Keratinocyte (primary cell): ENCODE results near the gene NR1I3. TPM values are rescaled to one million over a fixed set of nuclear protein-coding genes. Genes with fewer than 3 reads are reported as not detected.
A peak's percentile ranks its signal among the peaks of the same experiment; 100 is the strongest.

Source experiments
- DNase-seq: peaks from one replicate; pipeline ENCODE4 v3.0.0-alpha.2; 2011; ENCODE audit warnings: low read depth, missing footprints, low spot score
- FAIRE-seq: peaks from 2 replicates; lab custom pipeline; 2011; peaks lifted over from hg19 to GRCh38; lab: Jason Lieb, UNC
- H2AFZ ChIP-seq: 2 replicates; pipeline ENCODE4 v1.6.0; 2012; ENCODE audit warnings: low read length, control low read depth, inconsistent platforms; ENCODE audit not compliant: control insufficient read depth
- H3K27ac ChIP-seq: 2 replicates; pipeline ENCODE4 v1.5.1; 2011; ENCODE audit warnings: low read length; ENCODE audit not compliant: control insufficient read depth, insufficient read depth
- H3K27me3 ChIP-seq: 3 replicates; pipeline ENCODE4 v1.6.0; 2011; ENCODE audit warnings: low read length; ENCODE audit not compliant: control insufficient read depth, insufficient read depth; ENCODE audit errors: extremely low read depth
- H3K36me3 ChIP-seq, 2 experiments: 2 replicates in 1 of 2; 3 replicates in 1 of 2; pipeline ENCODE4 v1.5.1; 2011; ENCODE audit warnings: low read length in 2 of 2, mild to moderate bottlenecking in 1 of 2; ENCODE audit not compliant: control insufficient read depth in 2 of 2, insufficient read depth in 2 of 2; ENCODE audit errors: extremely low read depth in 1 of 2
- H3K4me1 ChIP-seq: 3 replicates; pipeline ENCODE4 v1.5.1; 2011; ENCODE audit warnings: low read length; ENCODE audit not compliant: control insufficient read depth, insufficient read depth; ENCODE audit errors: extremely low read depth
- H3K4me2 ChIP-seq: 3 replicates; pipeline ENCODE4 v1.6.0; 2011; ENCODE audit warnings: low read depth, low read length; ENCODE audit not compliant: control insufficient read depth, insufficient read depth; ENCODE audit errors: extremely low read depth
- H3K4me3 ChIP-seq, 3 experiments: fragments of 200-600 bp in 1 of 3; sonication (generic) in 1 of 3; 2 replicates in 2 of 3; 3 replicates in 1 of 3; pipeline ENCODE4 v1.5.1; 2011 to 2016; ENCODE audit warnings: low read length in 3 of 3, mild to moderate bottlenecking in 3 of 3, control low read depth in 2 of 3, inconsistent platforms in 1 of 3, low read depth in 1 of 3, mixed read lengths in 1 of 3, mixed run types in 1 of 3, moderate library complexity in 1 of 3; ENCODE audit not compliant: control insufficient read depth in 2 of 3, insufficient read depth in 2 of 3; ENCODE audit errors: extremely low read depth in 1 of 3
- H3K79me2 ChIP-seq: 2 replicates; pipeline ENCODE4 v1.6.0; 2012; ENCODE audit warnings: low read length; ENCODE audit not compliant: control insufficient read depth, insufficient read depth
- H3K9ac ChIP-seq: 3 replicates; pipeline ENCODE4 v1.6.0; 2011; ENCODE audit warnings: low read length; ENCODE audit not compliant: control insufficient read depth, insufficient read depth; ENCODE audit errors: extremely low read depth
- H3K9me1 ChIP-seq: 3 replicates; pipeline ENCODE4 v1.6.0; 2011; ENCODE audit warnings: low read length; ENCODE audit not compliant: control insufficient read depth, insufficient read depth; ENCODE audit errors: extremely low read depth
- H3K9me3 ChIP-seq: 2 replicates; pipeline ENCODE4 v1.5.1; 2012; ENCODE audit warnings: low read depth, low read length; ENCODE audit not compliant: control insufficient read depth
- H4K20me1 ChIP-seq: 3 replicates; pipeline ENCODE4 v1.6.0; 2011; ENCODE audit warnings: low read length; ENCODE audit not compliant: control insufficient read depth, insufficient read depth; ENCODE audit errors: extremely low read depth
- CTCF ChIP-seq, 3 experiments: IDR thresholded peaks in 1 of 3; conservative IDR thresholded peaks in 1 of 3; optimal IDR thresholded peaks in 1 of 3; 2 replicates in 2 of 3; 3 replicates in 1 of 3; pipeline versions ENCODE3 to v1.5.1; 2011; ENCODE audit warnings: low read length in 3 of 3, mild to moderate bottlenecking in 3 of 3, moderate library complexity in 2 of 3, control low read depth in 1 of 3, inconsistent platforms in 1 of 3; ENCODE audit not compliant: insufficient read depth in 2 of 3; ENCODE audit errors: extremely low read depth in 1 of 3
- EZH2 ChIP-seq: IDR thresholded peaks from one replicate; pipeline ENCODE4 v1.6.1; 2012; ENCODE audit warnings: inconsistent platforms, mild to moderate bottlenecking, low read length, moderate library complexity
- dilution Hi-C: fragments of 300-500 bp; cut with MboI; formaldehyde crosslinking; loops from one replicate; pipeline ENCODE4 v1.7.0; 2020; ENCODE audit warnings: low sequenced_read_pairs; ENCODE audit not compliant: extremely low pct_ligation_motif_present
- polyA plus RNA-seq, 5 experiments: library from polyadenylated mRNA; depleted of rRNA in 3 of 5; stranded (reverse) in 3 of 5; stranded (forward) in 1 of 5; unstranded in 1 of 5; fragments of >200 nt; gene quantifications; 1 replicate in 1 of 5; 2 replicates in 3 of 5; 3 replicates in 1 of 5; pipeline versions ENCODE4 v1.2.1 to v1.2.3, GENCODE V29; 2011 to 2012; ENCODE audit warnings: missing spikeins in 2 of 5, low read depth in 1 of 5, low replicate concordance in 1 of 5

The NR1I3 gene
- polyA plus RNA-seq, 1 donor (not counting 4 experiments of a cell fraction or from before 2014, with no cell fraction given) = not detected

- Histone ChIP-seq H3K27ac (peak within 1 kb of the TSS; percentile 92), H3K9me1 (no peaks in the 10 kb centered on the region), H4K20me1 (no peaks in the 10 kb centered on the region), H3K27me3 (no peaks in the 10 kb centered on the region), H3K4me1 (peaks cover 47% of the 10 kb centered on the region), H3K79me2 (peaks cover 15% of the 10 kb centered on the region), H3K4me2 (peak within 1 kb of the TSS; percentile 27), H3K36me3 (peaks cover 5 to 7% of the 10 kb centered on the region in 2 experiments), H3K9ac (peak within 1 kb of the TSS; percentile 63), H2AFZ (peak within 1 kb of the TSS; percentile 50), H3K4me3 (peak within 1 kb of the TSS in 1 of 3 experiments; percentile 10), H3K9me3 (no peaks in the 10 kb centered on the region)
- DNase-seq (no peak), FAIRE-seq (peak; percentile 49)
- dilution Hi-C loops = no loop called here
- TF ChIP-seq CTCF (optimal IDR thresholded peaks at IDR 0.05 in 1 of 3, IDR thresholded peaks at IDR 0.05 in 1 of 3, conservative IDR thresholded peaks at IDR 0.05 in 1 of 3; ENCODE audit: extremely low read depth in 1 of 3, insufficient read depth in 2 of 3, low read length in 3 of 3) (no peak), EZH2 (no peak)
Observed at GRCh38 chr1:161198897-161199431, 39.0 kb downstream of the NR1I3 start, which contains the start of gene ADAMTS4. Gene ADAMTS4, minus strand, starts transcription at chr1:161199054. Its CDS starts 427 bp downstream, at chr1:161198627.

GRCh38 chr1:161198194-161198896, 39.7 kb downstream of the NR1I3 start:
- Histone ChIP-seq H3K27ac (peak overlapping the region; percentile 1), H3K27me3 (no peaks in the 10 kb centered on the region), H3K9me1 (no peaks in the 10 kb centered on the region), H3K4me1 (peaks cover 45% of the 10 kb centered on the region), H3K9me3 (no peaks in the 10 kb centered on the region), H3K4me3 (peak overlapping the region in 1 of 3 experiments; percentile 10), H2AFZ (peak overlapping the region; percentile 46), H3K4me2 (peak overlapping the region; percentile 27), H3K79me2 (peaks cover 9% of the 10 kb centered on the region), H3K36me3 (peaks cover under 1% of the 10 kb centered on the region in 2 experiments), H4K20me1 (no peaks in the 10 kb centered on the region), H3K9ac (peak overlapping the region; percentile 0)
- no peak for DNase-seq
- dilution Hi-C loops = no loop called here
- FAIRE-seq = no peak
- no peak for TF ChIP-seq EZH2
- peak in 2 of 3 experiments; percentile 6 to 12 for TF ChIP-seq CTCF (optimal IDR thresholded peaks at IDR 0.05 in 1 of 3, IDR thresholded peaks at IDR 0.05 in 1 of 3, conservative IDR thresholded peaks at IDR 0.05 in 1 of 3; ENCODE audit: extremely low read depth in 1 of 3, insufficient read depth in 2 of 3, low read length in 3 of 3)
